Measurements from ENCODE around the gene TRPC4AP.

Gene TRPC4AP

DNA sequence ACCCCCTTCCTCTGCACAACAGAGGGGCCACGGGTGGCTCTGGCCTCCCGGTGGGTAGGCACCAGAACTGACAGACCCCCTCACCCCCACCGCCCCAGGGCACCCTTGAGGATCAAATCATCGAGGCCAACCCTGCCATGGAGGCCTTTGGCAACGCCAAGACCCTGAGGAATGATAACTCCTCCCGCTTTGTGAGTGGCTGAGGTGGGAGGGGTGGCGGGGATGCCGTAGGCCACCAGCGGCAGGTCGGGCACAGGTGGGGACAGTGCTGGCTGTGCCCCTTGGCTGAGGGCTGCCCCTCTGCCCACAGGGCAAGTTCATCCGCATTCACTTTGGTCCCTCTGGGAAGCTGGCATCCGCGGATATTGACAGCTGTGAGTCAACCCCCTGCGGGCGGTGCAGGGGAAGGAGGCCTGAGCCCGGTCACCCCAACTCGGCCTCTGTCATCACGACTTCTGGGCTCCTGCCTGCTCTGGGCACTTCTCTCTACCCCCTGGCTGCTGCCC, 107.8 kb downstream of the TRPC4AP start:
- DNase-seq = no peak

DNA sequence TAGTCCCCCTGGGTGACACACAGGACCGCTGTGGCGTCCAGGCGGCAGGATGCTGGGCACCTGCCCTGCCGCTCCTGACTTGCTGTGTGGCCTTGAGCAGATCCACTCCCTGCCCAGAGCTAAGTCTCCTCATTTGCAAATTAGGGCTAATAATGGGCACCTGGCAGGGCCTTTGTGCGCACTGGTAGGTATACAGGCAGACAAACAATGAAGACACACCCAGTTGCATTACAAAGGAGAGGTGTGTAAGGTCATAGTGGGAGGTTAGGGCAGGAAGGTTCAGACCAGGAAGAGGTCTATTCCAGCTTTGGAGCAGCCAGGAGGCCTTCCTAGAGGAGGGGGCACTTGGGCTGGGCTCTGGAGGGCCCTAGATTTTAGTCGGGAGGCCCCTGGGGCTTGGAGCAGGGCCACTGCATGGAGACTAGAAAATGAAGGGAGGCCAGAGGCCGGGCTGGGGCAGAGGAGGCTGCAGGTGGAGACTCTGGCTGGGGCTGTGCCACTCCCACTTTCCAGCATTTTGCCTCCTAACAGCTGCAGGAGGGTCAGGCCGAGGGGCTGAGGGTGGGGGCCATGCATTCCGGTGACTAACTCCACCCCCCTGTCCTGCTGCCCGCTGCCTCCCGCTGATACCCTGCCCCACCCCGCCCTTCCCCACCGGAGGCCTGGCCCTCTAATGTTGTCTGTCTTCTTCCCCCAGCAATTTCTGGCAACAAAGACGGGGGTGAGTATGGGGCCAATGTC, 108.4 kb downstream of the TRPC4AP start:
- no peak for DNase-seq

DNA sequence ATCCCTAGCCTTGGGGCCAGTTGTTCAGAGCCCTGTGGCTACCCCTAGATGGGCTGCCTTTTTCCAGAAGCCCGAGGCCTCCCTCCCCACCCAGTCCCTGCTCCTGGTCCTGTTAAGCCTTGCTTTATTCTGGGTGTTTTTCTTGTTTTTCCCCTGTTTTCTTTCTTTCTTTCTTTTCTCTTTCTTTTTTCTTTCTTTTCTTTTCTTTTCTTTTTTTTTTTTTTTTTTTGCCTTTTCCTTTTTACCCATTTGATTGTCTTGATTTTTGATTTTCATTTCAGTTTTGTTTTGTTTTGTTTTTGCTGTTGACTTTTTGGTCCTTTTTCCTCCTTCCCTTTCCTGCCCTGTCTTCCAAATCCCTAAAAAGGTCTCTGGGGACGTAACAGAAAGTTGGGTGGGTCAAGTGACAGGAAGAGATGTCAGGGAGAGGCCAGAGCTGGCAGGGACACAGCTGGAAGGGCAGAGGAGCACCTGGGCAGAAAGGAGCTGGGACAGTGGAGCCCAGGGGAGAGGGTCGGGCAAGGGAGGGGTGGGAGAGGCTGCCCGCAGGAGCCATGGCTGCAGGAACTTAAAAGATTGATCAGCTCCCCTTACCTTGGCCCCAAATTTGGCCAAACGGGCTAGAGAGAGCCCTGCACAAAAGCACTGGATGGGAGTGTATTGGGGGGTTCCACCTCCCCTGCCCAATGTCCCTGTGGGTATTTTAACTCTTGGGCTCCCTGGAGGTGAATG, 109.4 kb downstream of the TRPC4AP start:
- DNase-seq = no peak

DNA sequence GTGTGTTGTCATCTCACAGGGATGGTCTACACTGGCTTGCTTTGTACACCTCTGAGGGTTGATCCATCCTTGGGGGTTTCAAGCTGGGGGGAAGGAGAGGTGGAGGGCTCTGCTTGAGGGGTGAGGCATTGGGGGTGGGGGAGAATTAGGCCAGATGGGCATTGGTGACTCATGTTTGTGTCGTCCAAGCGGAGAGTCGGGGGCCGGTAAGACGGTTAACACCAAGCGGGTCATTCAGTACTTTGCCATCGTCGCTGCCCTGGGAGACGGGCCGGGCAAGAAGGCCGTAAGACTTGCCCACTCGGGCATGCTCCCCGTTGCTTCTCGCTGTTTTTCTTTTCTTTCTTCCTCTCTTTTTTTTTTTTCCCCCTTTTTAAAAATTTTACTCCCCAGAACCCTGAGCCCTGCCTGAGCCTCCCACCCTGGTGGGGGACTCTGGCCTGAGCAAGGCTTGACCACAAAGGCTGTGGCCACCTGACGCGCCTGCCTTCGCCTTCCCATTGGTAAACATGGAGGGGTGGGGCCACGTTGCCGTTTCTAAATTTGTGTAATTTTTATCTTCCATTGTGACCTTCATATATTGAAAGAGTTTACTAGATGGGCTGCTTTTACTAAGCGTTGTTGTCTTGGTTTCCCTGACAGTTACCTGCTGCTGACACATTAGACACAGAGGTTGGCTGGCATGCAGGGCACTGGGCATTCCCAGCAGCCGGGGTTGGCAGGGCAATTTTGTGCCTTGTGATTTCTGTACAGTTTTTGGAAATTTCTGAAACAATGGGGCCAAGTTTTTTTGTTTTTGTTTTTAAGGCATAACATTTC, 110.1 kb downstream of the TRPC4AP start:
- DNase-seq = no peak

DNA sequence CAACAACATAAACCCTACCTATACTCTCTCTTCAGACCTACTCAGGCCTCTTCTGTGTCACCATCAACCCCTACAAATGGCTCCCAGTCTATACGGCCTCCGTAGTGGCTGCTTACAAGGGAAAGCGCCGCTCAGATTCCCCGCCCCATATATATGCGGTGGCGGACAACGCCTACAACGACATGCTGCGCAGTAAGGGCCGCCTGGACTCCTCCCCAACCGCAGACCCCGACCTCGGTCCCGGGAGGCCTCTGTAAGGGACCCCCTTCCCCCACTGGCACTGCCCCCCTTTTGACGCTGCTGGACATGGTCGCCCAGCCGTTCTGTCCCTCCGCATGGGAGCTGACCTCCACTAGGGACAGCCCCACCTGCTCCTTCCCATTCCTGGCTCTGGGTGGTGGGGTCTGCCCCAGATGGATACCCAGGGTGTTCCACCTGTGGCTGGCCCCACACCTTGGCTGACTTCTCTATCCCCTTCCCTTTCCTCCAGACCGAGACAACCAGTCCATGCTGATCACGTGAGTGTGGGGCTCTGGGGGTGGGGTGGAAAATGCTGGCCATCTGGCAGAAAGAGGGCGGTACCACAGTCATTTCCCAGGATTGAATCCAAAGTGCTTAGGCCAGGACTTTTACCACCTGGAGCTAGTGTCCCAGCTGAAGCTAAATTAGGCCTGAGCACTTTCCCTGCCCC, 111.9 kb downstream of the TRPC4AP start:
- no peak for DNase-seq

DNA sequence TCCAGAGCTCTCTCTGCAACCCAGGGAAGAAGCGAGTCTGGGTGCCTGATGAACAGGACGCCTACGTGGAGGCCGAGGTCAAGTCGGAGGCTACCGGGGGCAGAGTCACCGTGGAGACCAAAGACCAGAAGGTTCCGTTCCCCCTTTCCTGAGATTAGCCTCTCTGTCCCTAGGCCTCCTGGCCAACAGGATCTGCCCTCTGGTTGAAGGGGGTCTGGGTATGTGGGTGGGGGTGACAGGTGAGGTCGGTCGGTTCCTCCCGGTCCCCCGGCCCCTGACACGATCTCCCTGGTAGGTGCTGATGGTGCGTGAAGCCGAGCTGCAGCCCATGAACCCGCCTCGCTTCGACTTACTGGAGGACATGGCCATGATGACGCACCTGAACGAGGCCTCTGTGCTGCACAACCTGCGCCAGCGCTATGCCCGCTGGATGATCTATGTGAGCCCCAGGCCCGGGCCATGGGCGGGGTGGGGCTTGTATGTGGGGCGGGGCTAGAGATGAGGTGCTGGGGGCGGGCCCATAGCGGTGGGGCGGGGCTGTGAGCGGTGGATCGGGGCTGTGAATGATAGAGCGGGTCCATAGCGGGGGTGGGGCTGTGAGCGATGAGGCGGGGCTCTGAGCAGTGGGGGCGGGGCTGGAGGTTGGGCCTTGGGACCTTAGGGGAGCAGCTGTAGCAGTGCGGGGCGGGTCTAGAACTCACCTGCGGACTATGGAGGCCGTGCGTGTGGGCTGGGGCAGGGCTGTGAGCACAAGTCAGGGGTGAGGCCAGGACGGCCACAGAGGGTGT, 113.0 kb downstream of the TRPC4AP start:
- DNase-seq = no peak

DNA sequence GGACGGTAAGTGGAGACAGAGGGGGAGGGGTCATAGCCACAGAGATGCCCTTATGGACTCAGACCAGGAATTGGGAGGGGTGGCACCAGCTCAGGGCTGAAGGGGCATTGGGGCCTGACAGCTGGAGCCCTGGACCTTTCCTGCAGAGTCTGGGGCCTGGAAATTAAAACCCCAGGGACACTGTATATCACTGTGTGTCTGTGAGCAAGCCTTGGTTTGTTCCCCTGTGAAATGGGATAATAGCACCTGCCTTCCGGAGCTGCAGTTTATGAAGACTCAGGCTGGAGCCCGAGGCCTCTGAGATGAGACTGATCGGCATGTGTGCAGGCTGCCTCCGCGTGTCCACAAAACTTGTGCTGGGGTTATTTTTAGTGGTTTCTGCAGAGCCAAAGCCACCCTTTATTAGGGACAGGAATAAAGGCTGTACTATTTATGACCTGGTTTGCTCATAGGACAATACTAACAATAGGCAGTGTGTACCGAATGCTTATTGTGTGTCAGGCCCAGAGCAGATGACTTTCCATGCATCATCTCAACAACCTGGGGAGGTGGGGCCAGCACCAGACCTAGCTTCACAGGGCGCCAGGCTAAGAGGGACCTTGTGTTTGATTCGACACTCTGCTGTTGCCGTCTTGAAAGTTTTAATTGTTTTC, 114.4 kb downstream of the TRPC4AP start:
- no peak for DNase-seq

DNA sequence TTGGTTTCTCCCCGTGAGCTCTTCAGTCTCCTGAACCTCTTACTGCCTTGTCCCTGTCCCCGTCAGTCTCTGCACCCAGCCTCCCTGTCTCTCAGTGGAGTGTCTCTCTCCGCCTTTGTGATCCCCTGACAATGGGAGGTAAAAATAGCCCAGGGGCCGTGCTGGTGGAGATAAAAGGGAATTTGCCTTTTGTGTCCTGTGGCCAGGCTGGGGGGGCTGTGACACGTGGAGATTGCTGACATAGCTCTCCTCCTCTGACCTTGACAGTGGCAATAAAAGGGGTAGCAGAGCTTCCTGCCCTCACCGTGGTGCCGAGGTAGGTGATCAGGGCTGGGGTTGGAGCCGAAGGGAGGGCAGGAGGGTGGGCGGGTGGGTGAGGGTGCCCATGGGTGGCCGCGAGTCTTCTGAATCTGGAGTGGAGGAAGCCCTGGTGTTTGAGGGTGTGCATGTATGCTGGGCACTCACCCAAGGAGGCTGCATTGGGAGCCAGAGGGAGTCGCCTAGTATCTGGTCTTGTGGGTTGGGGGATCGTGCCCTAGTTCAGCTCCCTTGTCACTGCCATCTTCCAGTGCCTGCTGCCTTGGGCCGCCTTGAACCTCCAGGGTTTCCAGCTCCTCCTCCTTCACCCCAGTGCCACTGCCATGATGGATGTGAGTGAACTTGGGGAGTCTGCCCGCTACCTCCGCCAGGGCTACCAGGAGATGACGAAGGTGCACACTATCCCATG, 115.1 kb downstream of the TRPC4AP start:
- DNase-seq = no peak

DNA sequence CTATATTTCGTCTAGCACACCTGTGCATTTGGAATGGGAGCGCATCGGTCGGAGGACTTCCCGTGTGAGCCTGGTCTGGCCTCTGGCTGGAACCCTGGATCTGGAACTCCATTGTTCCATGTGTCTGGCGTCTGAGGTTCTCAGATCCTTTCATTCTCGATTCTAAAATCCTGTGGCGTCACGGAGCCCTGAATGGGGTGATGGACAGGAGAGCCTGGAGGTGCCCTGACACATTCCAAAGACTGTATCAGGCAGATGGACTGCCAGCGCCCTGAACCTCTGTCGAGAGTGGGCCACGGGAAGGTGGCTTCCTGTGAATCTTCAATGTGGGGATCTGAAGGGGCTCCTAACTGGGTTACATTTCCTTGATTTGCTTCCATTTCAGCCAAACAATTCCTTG, 116.3 kb downstream of the TRPC4AP start:
- no peak for DNase-seq

DNA sequence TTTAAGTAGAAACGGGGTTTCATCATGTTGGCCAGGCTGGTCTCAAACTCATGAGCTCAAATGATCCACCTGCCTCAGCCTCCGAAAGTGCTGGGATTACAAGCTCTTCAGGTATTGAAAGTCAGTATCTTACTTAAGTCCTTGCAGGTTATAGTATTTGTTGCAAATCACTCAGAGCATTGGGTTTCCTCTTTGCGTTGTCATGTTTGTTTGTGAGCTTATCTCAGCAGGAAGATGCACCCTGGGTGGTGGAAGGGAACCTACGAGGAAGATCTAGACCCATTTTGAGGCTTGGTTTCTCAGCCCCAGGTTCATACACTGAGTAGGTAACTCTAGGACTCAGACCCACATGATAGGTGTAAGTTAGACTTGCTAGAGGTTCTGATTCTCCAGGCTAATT, 118.4 kb downstream of the TRPC4AP start:
- no peak for DNase-seq

DNA sequence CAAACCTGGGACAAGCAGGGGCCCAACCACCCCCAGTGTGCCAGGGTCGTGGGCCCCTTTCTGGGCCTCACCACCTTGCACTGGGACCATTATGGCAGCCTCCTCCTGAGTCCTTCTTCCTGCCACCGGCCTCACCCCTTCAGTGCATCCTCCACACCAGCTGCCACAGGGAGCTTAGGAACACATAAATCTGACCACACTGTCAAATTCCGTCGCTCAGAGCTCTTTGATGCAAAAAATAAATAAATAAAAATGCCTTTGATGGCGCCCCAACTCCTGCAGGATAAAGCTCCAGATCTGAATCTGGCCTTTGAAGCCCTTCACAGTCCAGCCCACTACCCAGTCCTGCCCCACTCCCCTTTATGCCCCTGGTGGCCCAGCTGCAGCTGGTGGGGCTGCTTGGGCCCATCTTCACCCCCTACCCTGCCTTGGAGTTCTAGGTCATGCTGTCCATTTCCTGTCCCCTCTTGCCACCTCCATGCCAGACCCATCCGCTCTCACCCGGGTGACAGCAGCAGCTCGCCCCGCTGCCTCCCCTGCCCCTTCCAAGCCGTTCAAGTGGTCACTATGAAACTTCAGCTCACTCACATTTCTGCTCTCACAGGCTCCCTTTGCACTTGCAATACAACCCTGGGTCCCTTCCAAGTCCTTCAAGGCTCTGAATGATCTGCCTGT, 120.9 kb downstream of the TRPC4AP start:
- DNase-seq = no peak

DNA sequence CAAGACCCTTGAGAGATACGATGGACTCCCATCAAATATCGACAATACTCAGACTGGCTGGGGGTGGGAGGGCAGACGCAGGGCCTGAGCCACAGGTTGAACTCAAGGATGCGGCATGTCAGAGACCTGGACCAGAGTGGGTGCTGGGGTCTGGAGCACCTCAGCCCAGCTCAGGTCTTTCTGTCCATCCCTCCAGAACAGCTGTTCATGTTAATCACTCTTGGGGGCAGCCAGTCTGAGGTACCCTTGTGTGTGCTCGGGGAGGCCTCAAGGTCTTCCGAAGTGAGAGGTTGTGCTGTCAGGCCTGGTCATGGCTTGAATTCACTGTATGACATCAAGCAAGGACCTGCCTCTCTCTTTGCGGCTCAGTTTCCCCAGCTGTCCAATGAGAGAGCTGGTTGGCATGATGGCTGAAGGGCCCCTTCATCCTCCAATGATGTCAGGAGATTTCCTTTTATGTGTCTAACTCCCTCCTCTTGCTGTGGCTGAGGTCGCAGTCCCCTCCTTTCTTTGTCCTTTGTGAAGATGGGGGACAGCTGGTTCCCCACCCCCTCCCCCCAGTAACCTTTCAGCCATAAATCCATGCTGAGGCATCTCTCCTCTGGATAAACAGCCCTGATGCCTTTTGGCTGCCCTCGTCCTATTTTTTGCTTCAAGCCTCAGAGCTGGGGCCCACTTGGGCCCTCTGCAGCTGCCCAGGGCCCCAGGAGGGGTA, 121.6 kb downstream of the TRPC4AP start:
- no peak for DNase-seq

DNA sequence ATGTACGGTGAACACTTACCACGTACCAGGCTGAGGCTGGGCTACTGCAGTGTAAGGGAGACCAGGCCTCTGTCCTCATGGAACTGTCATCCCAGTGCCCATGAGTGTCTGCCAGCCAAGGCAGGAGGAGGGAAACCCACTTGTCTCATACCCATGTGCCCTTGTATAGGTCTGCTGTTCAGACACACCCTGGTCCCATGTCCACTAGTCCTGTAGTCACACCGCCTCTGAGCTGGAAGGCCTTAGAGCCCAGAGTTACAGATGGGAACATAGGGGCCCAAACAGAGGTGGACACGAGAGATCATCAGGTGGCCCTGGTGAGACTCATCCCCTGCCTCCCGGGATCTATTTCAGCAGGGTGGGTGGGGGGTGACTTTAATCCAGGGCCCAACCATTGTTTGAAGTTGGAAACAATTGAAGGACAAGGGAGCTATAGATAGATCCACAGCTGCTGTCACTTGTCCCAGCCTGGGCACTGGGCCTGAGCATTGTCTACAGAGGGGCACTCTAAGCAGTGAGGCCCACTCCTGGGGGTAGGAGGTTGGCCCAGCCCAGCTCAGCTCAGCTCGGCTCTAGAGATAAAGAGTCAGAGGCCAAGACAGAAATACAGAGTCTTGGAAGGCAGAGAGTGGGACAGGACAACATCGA, 122.3 kb downstream of the TRPC4AP start:
- DNase-seq = no peak

DNA sequence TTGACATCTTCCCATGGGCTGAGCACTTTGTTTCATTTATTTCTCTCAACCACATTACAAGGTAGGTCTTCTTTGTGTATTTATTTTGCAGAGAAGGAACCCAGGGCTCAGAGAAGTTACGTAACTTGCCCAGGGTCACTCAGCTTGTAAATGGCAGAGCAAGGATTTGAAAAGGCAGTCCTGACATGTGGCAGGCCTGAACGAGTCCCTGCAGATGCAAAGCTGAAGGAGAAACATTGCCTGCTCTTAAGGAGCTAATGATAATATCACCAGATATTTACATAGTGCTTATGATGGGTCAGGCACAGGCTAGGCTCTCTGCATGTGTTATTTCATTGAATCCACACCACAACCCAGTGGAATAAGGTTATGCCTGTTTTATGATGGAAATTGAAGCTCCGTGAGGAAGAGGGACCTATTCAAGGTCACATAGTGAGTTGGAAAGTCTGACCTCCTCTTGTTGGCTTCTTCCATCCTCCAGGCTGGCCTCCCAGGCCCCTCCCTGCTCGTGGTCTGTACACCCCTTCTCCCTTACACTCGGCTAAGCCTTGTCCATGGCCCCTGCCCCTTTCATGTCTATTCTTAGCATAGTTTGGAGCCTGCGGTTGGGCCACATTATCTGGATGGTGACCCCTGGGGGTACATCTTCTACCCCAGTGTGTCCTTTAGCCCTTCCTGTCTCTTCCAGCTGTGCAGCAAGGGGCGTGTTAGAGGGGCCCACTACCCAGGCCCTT, 124.4 kb downstream of the TRPC4AP start:
- no peak for DNase-seq

DNA sequence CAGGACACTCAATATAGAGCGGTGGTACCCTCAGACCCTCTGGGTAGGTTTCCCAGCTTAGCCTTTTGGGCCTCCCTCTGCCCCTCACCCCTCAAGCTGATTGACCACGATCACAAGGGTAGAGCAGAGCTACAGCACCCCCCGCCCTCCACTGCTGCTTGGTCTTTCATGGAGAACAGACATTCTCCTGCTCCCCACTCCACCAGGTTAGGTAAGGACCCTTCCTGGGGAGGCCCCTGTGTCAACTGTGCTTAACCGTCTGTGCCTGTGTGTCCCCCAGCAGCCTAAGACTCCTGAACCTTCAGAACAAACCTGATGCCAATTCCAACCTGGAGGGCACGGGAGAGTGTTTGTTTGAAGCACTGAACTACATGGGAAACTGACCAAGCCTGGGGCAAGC, 125.2 kb downstream of the TRPC4AP start:
- no peak for DNase-seq

DNA sequence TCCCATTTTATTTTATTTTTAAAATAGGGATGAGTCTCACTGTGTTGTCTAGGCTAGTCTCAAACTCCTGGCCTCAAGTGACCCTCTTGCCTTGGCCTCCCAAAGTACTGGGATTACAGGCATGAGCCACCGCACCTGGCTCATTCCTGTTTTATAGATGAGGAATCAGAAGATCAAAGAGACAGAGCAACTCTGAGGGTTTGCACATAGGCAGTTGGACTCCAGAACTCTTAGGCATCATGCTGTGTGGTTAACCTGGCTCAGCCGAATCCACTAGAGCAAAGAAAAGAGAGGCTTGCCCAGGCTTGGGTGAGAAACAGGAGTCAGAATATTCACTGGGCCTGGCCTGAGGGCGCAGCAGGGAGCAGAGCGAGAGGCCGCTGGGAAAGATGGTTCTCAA, 127.6 kb downstream of the TRPC4AP start:
- DNase-seq = no peak

DNA sequence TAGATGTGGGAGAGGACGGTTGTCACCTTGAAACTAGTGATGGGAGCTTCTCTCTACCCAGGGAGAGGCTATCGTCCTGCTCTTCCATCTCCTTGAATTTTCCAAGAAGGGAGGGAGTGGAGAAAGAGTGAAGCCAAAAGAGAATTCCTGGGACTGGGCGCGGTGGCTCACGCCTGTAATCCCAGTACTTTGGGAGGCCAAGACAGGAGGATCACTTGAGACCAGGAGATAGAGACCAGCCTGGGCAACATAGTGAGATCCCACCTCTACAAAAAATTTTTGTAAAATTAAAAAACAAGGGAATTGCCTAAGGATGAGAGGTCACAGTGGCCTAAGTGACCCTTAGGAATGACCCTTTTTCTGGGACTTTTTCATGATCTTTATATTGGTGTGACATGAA, 128.1 kb downstream of the TRPC4AP start:
- no peak for DNase-seq

DNA sequence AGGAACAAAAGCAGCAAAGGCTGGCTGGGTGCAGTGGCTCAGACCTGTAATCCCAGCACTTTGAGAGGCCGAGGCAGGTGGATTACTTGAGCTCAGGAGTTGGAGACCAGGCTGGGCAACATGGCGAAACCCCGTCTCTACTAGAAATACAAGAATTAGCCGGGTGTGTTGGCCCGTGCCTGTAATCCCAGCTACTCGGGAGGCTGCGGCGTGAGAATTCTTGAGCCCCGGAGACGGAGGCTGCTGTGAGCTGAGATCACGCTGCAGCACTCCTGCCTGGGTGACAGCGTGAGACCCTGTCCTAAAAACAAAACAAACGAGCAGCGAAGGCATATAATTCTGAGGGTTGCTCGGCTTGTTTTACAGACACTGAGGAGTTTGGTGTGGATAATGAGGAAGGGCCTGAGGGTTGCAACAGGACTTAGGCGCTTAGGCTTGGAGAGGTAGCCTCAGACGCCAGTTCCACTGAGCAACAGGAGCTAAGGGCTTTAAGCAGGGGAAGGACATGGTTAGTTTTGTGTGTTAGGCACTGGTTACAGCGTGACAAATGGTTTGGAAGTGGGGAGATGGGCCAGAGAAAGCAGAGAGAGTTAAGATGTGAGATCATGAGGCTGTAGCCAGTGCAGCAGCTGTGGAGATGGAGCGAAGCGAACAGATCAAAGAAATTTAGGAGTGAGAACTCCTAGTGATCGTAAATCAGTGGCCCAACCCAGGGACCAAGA, 135.7 kb downstream of the TRPC4AP start:
- no peak for DNase-seq
